BJ (cell line): ENCODE data around the gene NECTIN1. TPM values are rescaled to one million over a fixed set of nuclear protein-coding genes. Genes with fewer than 3 reads are reported as not detected.

Experiments used
- CTCF ChIA-PET: fragments of 350-600 bp; formaldehyde crosslinking; extraction: SDS; loops from one replicate; lab custom pipeline; 2021; ENCODE audit warnings: antibody characterized with exemption, inconsistent platforms; lab: Yijun Ruan, JAX
- POLR2A ChIA-PET: fragments of 300-600 bp; sonication (Branson Sonifier 250); formaldehyde crosslinking; extraction: SDS; loops from one replicate; lab custom pipeline; 2021; ENCODE audit warnings: antibody characterized with exemption; lab: Charles Lee
- DNase-seq: peaks from one replicate; pipeline ENCODE4 v3.0.0-alpha.2; 2011; ENCODE audit warnings: low read depth
- H3K27me3 ChIP-seq: 2 replicates; pipeline ENCODE4 v1.6.0; 2011; ENCODE audit warnings: low read length; ENCODE audit not compliant: control insufficient read depth, insufficient read depth
- H3K36me3 ChIP-seq: 2 replicates; pipeline ENCODE4 v1.5.1; 2011; ENCODE audit warnings: low read length; ENCODE audit not compliant: control insufficient read depth, insufficient read depth
- H3K4me3 ChIP-seq: 2 replicates; pipeline ENCODE4 v1.5.1; 2011; ENCODE audit warnings: low read depth, mild to moderate bottlenecking, control low read depth, low read length
- CTCF ChIP-seq: IDR thresholded peaks from 2 replicates; pipeline ENCODE4 v1.5.1; 2011; ENCODE audit warnings: low read depth, mild to moderate bottlenecking, control low read depth, inconsistent platforms, low read length, moderate library complexity; ENCODE audit not compliant: insufficient read depth
- polyA plus RNA-seq: library from polyadenylated mRNA; depleted of rRNA; stranded (reverse); fragments of >200 nt; gene quantifications from 2 replicates; pipeline ENCODE4 v1.2.3, GENCODE V29; 2011

The NECTIN1 gene
- polyA plus RNA-seq, 1 experiment: 3.0 TPM

GRCh38 chr11:119691020-119691666 lies 37.9 kb downstream of the NECTIN1 start:
- Histone ChIP-seq H3K4me3 (no peak overlapping the region), H3K36me3 (no peaks in the 10 kb centered on the region), H3K27me3 (no peaks in the 10 kb centered on the region)
- ChIA-PET CTCF (interaction anchor here (1.3 to 3.3 kb wide), 3 partner anchors 10 to 38 kb away, joined by 5 to 17 read pairs (median 6); partner anchors contain the start of gene NECTIN1), POLR2A (no interaction called here)
- DNase-seq: no peak
- TF ChIP-seq CTCF: no peak

GRCh38 chr11:119689302-119689701 lies 39.7 kb downstream of the NECTIN1 start:
- H3K4me3 ChIP-seq: no peak overlapping the region
- no peaks in the 10 kb centered on the region for H3K27me3 ChIP-seq
- TF ChIP-seq CTCF: no peak
- ChIA-PET CTCF (interaction anchor here (3.2 kb wide), 1 partner anchor 40 kb away, joined by 17 read pairs; the partner anchor contains the start of gene NECTIN1), POLR2A (no interaction called here)
- no peaks in the 10 kb centered on the region for H3K36me3 ChIP-seq
- no peak for DNase-seq

GRCh38 chr11:119688356-119688755 lies 40.6 kb downstream of the NECTIN1 start:
- no peak for DNase-seq
- no peak for TF ChIP-seq CTCF
- POLR2A ChIA-PET: no interaction called here

GRCh38 chr11:119687373-119688046 lies 41.5 kb downstream of the NECTIN1 start:
- Histone ChIP-seq H3K4me3 (no peak overlapping the region), H3K27me3 (no peaks in the 10 kb centered on the region), H3K36me3 (no peaks in the 10 kb centered on the region)
- POLR2A ChIA-PET: no interaction called here
- CTCF ChIA-PET: interaction anchor here (0.8 to 3.2 kb wide), 3 partner anchors 12 to 42 kb away, joined by 3 to 17 read pairs (median 4); partner anchors contain the start of gene NECTIN1
- no peak for DNase-seq
- TF ChIP-seq CTCF: no peak

More at GRCh38 chr11:119688356-119688755, 40.6 kb downstream of the NECTIN1 start:
- Histone ChIP-seq H3K4me3 (no peak overlapping the region), H3K36me3 (no peaks in the 10 kb centered on the region), H3K27me3 (no peaks in the 10 kb centered on the region)
- CTCF ChIA-PET: interaction anchor here (1.5 to 3.2 kb wide), 2 partner anchors 11 to 41 kb away, joined by 4 to 17 read pairs; partner anchors contain the start of gene NECTIN1
